Ovary (tissue), 3 donors: ENCODE measurements around the gene TTC7B.

Source experiments
- EP300 ChIP-seq: sonication (generic); formaldehyde crosslinking; IDR thresholded peaks from one replicate; pipeline ENCODE4 v1.6.1; 2017; ENCODE audit warnings: antibody characterized with exemption
- POLR2A ChIP-seq: fragments of 450-650 bp; IDR thresholded peaks from one replicate; pipeline ENCODE4 v1.6.1; 2017; ENCODE audit warnings: antibody characterized with exemption, mild to moderate bottlenecking, moderate library complexity
- TF ChIP-seq, protein P1 (sequence below), 3 donors: fragments of 450-650 bp in 2 of 3; fragments of 200-600 bp in 1 of 3; IDR thresholded peaks; one replicate each; pipeline versions ENCODE4 v1.5.1 to v1.8.0; 2016 to 2022; ENCODE audit warnings: antibody characterized with exemption in 3 of 3, mild to moderate bottlenecking in 1 of 3
- donor health status: DM: no; HTN: no; CAD: no.

- TF ChIP-seq POLR2A (no peak), EP300 (no peak)
- TF ChIP-seq, protein P1, sequence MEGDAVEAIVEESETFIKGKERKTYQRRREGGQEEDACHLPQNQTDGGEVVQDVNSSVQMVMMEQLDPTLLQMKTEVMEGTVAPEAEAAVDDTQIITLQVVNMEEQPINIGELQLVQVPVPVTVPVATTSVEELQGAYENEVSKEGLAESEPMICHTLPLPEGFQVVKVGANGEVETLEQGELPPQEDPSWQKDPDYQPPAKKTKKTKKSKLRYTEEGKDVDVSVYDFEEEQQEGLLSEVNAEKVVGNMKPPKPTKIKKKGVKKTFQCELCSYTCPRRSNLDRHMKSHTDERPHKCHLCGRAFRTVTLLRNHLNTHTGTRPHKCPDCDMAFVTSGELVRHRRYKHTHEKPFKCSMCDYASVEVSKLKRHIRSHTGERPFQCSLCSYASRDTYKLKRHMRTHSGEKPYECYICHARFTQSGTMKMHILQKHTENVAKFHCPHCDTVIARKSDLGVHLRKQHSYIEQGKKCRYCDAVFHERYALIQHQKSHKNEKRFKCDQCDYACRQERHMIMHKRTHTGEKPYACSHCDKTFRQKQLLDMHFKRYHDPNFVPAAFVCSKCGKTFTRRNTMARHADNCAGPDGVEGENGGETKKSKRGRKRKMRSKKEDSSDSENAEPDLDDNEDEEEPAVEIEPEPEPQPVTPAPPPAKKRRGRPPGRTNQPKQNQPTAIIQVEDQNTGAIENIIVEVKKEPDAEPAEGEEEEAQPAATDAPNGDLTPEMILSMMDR (IDR thresholded peaks at IDR 0.05) = no peak
Measured at GRCh38 chr14:90774316-90774715, 41.9 kb downstream of the TTC7B start.
